K562 (cell line): ENCODE data around the gene ZSCAN2. TPM values are rescaled to one million over a fixed set of nuclear protein-coding genes. Genes with fewer than 3 reads are reported as not detected.

Source experiments
- CREB3 ChIP-seq: fragments of 450-650 bp; conservative IDR thresholded peaks from 2 replicates; pipeline ENCODE4 v1.6.1; 2016; ENCODE audit warnings: missing genetic modification characterization, low read depth, mild to moderate bottlenecking, missing compliant biosample characterization, moderate library complexity
- CTCF ChIP-seq, 3 experiments: IDR thresholded peaks in 2 of 3; conservative IDR thresholded peaks in 1 of 3; 2 replicates each; pipeline ENCODE4 v1.5.1; 2011 to 2012; ENCODE audit warnings: low read length in 3 of 3, mild to moderate bottlenecking in 3 of 3, control low read depth in 2 of 3, improper control_type of control experiment in 1 of 3, inconsistent platforms in 1 of 3, low read depth in 1 of 3, mixed read lengths in 1 of 3, moderate library complexity in 1 of 3; ENCODE audit not compliant: insufficient read depth in 2 of 3
- DPF2 ChIP-seq: fragments of 450-650 bp; IDR thresholded peaks from 2 replicates; pipeline ENCODE4 v1.6.1; 2016
- GABPB1 ChIP-seq: sonication (generic); formaldehyde crosslinking; IDR thresholded peaks from 2 replicates; pipeline ENCODE4 v1.8.0; 2022; ENCODE audit warnings: mild to moderate bottlenecking, missing genetic modification reagents
- HDAC8 ChIP-seq: fragments of 450-650 bp; IDR thresholded peaks from 2 replicates; pipeline ENCODE4 v1.6.1; 2016; ENCODE audit warnings: mild to moderate bottlenecking, missing genetic modification characterization, moderate library complexity, missing compliant biosample characterization
- POLR2A ChIP-seq: fragments of 450-650 bp; conservative IDR thresholded peaks from 2 replicates; pipeline ENCODE4 v1.6.1; 2016
- RBM17 ChIP-seq: fragments of 200-400 bp; formaldehyde crosslinking; IDR thresholded peaks from 2 replicates; pipeline ENCODE4 v1.6.1; 2017; ENCODE audit warnings: low read depth, mild to moderate bottlenecking, low read length, borderline replicate concordance
- RERE ChIP-seq: sonication (generic); formaldehyde crosslinking; IDR thresholded peaks from 2 replicates; pipeline ENCODE4 v1.8.0; 2023; ENCODE audit warnings: missing genetic modification reagents, mild to moderate bottlenecking, borderline replicate concordance
- SIRT6 ChIP-seq: IDR thresholded peaks from one replicate; pipeline ENCODE4 v1.6.1; 2012; ENCODE audit warnings: low read depth, mild to moderate bottlenecking, control low read depth, inconsistent platforms, low read length, moderate library complexity
- SMAD3 ChIP-seq: fragments of 450-650 bp; formaldehyde crosslinking; conservative IDR thresholded peaks from 2 replicates; pipeline ENCODE4 v1.4.0; 2020; ENCODE audit warnings: mild to moderate bottlenecking
- STAT5A ChIP-seq: IDR thresholded peaks from 2 replicates; pipeline ENCODE4 v1.6.1; 2012; ENCODE audit warnings: low read length, inconsistent platforms, borderline replicate concordance
- ZC3H11A ChIP-seq: IDR thresholded peaks from 2 replicates; pipeline ENCODE4 v1.6.1; 2012; ENCODE audit warnings: low read depth, low read length, improper control_type of control experiment
- ZNF263 ChIP-seq: sonication (generic); formaldehyde crosslinking; IDR thresholded peaks from 2 replicates; pipeline ENCODE4 v1.8.0; 2022; ENCODE audit warnings: mild to moderate bottlenecking, missing genetic modification reagents, borderline replicate concordance
- ZNF3 ChIP-seq: fragments of 250-450 bp; sonication (Bioruptor Pico); IDR thresholded peaks from 2 replicates; pipeline ENCODE4 v1.5.0; 2021; ENCODE audit warnings: mild to moderate bottlenecking, moderate library complexity
- polyA plus RNA-seq, 8 experiments: library from polyadenylated mRNA; depleted of rRNA in 4 of 8; stranded (reverse) in 5 of 8; unstranded in 3 of 8; fragments of >200 nt; fragmentation: Nextera tagmentation in 2 of 8; fragmentation: Illumina TruSeq in 1 of 8; extraction: Ambion mirVana in 2 of 8; extraction: Trizol in 1 of 8; gene quantifications; 2 replicates each; pipeline versions ENCODE4 v1.2.1 to v1.2.3, GENCODE V29; 2011 to 2014; ENCODE audit warnings: inconsistent platforms in 1 of 8, missing spikeins in 1 of 8
- total RNA-seq, 7 experiments: library from RNA; depleted of rRNA in 6 of 7; stranded (reverse); fragments of >200 nt in 6 of 7; fragmentation: Illumina TruSeq in 2 of 7; extraction: Trizol in 2 of 7; gene quantifications; 2 replicates each; pipeline versions ENCODE4 v1.2.1 to v1.2.3, GENCODE V29; 2011 to 2021; ENCODE audit warnings: low replicate concordance in 1 of 7
- TF ChIP-seq, protein P1 (sequence below), 2 experiments: fragments of 200-800 bp in 1 of 2; sonication (Bioruptor generic) in 1 of 2; sonication (generic) in 1 of 2; formaldehyde crosslinking in 1 of 2; IDR thresholded peaks in 1 of 2; conservative IDR thresholded peaks in 1 of 2; 2 replicates each; pipeline versions ENCODE4 v1.5.0 to v1.6.1; 2016 to 2020; ENCODE audit warnings: missing compliant biosample characterization in 1 of 2, missing genetic modification characterization in 1 of 2, missing genetic modification reagents in 1 of 2
- TF ChIP-seq, protein P2 (sequence below): fragments of 250-450 bp; sonication (Bioruptor Pico); IDR thresholded peaks from 2 replicates; pipeline ENCODE4 v1.6.1; 2021; ENCODE audit warnings: mild to moderate bottlenecking

The ZSCAN2 gene
- total and polyA plus RNA-seq, 9 of the 15 experiments (the other 6 are each of a cell fraction or from before 2014, with no cell fraction given): 1.7 to 14.2 (median 6.6) TPM

DNA sequence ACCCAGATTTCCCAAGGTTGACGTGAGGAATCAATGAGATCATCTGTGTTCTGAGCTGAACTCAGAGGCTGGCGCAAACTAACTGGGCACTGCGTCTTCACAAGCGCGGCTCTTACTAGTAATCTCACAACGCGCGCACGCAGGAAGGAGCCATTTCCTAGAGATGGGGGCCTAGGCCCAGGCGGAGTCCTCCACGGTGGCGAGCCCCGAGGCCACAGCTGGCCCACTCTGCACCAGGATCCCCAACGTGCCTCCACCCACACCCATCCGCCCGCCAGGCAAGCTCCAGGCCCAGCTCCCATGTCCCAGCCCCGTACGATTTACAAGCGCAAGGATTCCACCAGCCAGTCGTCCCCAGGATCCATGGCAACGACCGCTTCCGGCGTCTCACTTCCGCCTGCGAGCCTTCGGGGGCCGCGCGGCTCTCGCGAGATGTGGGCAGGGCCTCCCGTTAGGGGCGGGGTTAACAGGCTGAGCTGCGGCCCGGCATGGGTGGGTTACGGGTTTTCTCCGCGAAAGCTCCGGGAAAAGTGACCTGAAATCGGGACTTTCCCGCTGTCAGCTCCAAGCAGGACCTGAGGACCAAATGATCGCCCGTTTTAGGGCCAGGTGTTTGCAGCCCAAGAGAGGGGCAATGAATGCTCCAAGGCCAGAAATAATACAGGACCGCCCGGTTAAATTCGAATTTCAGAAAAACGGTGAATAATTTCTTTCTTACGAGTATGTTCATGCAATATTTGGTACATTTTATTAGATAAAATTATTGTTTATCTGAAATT, 53.3 kb downstream of the ZSCAN2 start, which contains the start of gene WDR73 (continued):
- TF ChIP-seq, protein P1, sequence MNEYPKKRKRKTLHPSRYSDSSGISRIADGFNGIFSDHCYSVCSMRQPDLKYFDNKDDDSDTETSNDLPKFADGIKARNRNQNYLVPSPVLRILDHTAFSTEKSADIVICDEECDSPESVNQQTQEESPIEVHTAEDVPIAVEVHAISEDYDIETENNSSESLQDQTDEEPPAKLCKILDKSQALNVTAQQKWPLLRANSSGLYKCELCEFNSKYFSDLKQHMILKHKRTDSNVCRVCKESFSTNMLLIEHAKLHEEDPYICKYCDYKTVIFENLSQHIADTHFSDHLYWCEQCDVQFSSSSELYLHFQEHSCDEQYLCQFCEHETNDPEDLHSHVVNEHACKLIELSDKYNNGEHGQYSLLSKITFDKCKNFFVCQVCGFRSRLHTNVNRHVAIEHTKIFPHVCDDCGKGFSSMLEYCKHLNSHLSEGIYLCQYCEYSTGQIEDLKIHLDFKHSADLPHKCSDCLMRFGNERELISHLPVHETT (CRISPR knock-in tag; conservative IDR thresholded peaks at IDR 0.05 in 1 of 2, IDR thresholded peaks at IDR 0.05 in 1 of 2): peak in 1 of 2 experiments; percentile 75; a peak in 2 of 4 replicates
- TF ChIP-seq ZNF3 (CRISPR knock-in tag): no peak
- no peak for TF ChIP-seq SIRT6
- TF ChIP-seq HDAC8: no peak
- no peak for TF ChIP-seq ZC3H11A
- TF ChIP-seq SMAD3 (CRISPR knock-in tag): 0 out of 2 replicates have a peak, but pooled peaks have one; percentile 27
- TF ChIP-seq DPF2: 0 out of 2 replicates have a peak, but pooled peaks have one; percentile 20
- no peak for TF ChIP-seq CREB3 (tag)
- TF ChIP-seq RBM17: no peak
- TF ChIP-seq, protein P2, sequence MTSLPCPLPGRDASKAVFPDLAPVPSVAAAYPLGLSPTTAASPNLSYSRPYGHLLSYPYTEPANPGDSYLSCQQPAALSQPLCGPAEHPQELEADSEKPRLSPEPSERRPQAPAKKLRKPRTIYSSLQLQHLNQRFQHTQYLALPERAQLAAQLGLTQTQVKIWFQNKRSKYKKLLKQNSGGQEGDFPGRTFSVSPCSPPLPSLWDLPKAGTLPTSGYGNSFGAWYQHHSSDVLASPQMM (CRISPR knock-in tag): no peak
- TF ChIP-seq CTCF (IDR thresholded peaks at IDR 0.05 in 2 of 3, conservative IDR thresholded peaks at IDR 0.05 in 1 of 3; ENCODE audit: insufficient read depth in 2 of 3, low read depth in 1 of 3, low read length in 3 of 3): peak in 1 of 3 experiments; percentile 34; a peak in 2 of 6 replicates
- no peak for TF ChIP-seq STAT5A
- no peak for TF ChIP-seq ZNF263
- TF ChIP-seq RERE: no peak
- TF ChIP-seq GABPB1 (CRISPR knock-in tag): peak; percentile 95
- TF ChIP-seq POLR2A: peak; percentile 83
